Measurements from ENCODE around the gene IL6. TPM values are rescaled to one million over a fixed set of nuclear protein-coding genes. Genes with fewer than 3 reads are reported as not detected.
"Not testable (repeated sequence)": the region's sequence is repeated elsewhere in the genome, so short reads cannot be mapped to it uniquely, and the experiment has no call there.

The IL6 gene
- total and polyA plus RNA-seq, 9 of the 15 experiments (the other 6 are each of a cell fraction or from before 2014, with no cell fraction given) = 0.76 to 2.9 (median 1.5) TPM

DNA sequence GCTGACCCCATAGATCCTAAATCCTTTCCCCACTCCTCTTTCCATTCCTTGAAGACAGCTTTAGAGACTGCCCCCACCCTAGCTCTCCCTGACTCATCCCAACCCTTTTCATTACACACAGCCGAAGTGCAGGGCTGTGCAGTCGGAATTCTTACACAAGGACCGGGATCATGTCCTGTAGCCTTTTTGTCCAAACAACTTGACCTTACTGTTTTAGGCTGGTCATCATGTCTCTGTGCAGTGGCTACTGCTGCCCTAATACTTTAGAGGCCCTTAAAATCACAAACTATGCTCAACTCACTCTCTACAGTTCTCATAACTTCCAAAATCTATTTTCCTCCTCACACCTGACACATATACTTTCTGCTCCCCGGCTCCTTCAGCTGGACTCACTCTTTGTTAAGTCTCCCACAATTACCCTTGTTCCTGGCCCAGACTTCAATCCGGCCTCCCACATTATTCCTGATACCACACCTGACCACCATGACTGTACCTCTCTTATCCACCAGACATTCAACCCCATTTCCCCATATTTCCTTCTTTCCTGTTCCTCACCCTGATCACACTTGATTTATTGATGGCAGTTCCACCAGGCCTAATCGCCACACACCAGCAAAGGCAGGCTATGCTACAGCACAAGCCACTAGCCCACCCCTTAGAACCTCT lies 19.8 kb upstream of the IL6 start:
- Histone ChIP-seq H3K4me3 (peak overlapping the region; percentile 37), H3K27ac (ENCODE audit: extremely low read depth, low read depth, low read length) (peak overlapping the region; percentile 87), H3K9ac (ENCODE audit: insufficient read depth in 1 of 2, low read depth in 2 of 2, low read length in 2 of 2) (peak overlapping the region; percentile 45 to 72; a peak in 3 of 4 replicates), H3K79me2 (ENCODE audit: control insufficient read depth, insufficient read depth, low read length) (peaks cover 63% of the 10 kb centered on the region), H2AFZ (ENCODE audit: low read depth, low read length) (0 out of 2 replicates have a peak overlapping the region, but pooled peaks have one; percentile 27), H3K4me2 (ENCODE audit: insufficient read depth, low read length) (peak overlapping the region; percentile 70), H3K4me1 (replicated peaks in 1 of 2; ENCODE audit: control insufficient read depth in 2 of 2, insufficient read depth in 2 of 2, low read length in 2 of 2) (peaks cover 13 to 14% of the 10 kb centered on the region in 2 experiments)
- POLR2A ChIA-PET = interaction anchor here (0.8 to 2.6 kb wide), 3 partner anchors 10 to 18 kb away, joined by 4 to 8 read pairs (median 7); no protein-coding TSS in a partner anchor
- CTCF ChIA-PET (ENCODE audit: low intra/inter-chr PET ratio); in situ Hi-C loops (cut with MboI); FAIRE-seq; H3K36me3 ChIP-seq (ENCODE audit: control insufficient read depth, insufficient read depth, low read length); H4K20me1 ChIP-seq (replicated peaks; ENCODE audit: control insufficient read depth, insufficient read depth, low read length); H3K9me3 ChIP-seq (replicated peaks; ENCODE audit: control insufficient read depth, insufficient read depth, low read depth, low read length); H3K27me3 ChIP-seq (ENCODE audit: control insufficient read depth in 2 of 2, insufficient read depth in 2 of 2, low read length in 2 of 2); DNase-seq (ENCODE audit: extremely low read depth in 1 of 4, low spot score in 3 of 4); intact Hi-C loops (cut with micrococcal nuclease); BruUV-seq (replicated peaks); H3K9me1 ChIP-seq (ENCODE audit: control insufficient read depth, insufficient read depth, low read length); ATAC-seq; TF ChIP-seq PBX2 (CRISPR knock-in tag; IDR thresholded peaks at IDR 0.05; ENCODE audit: low read depth): not testable (repeated sequence)
- 4% methylated on average over 2 of the region's 6 CpGs for WGBS (ENCODE audit: insufficient coverage, low coverage, missing lambda C conversion rate)
- 0 out of 2 replicates have a peak, but pooled peaks have one; percentile 11 for TF ChIP-seq SMARCE1 (IDR thresholded peaks at IDR 0.05)
- peak; percentile 42 for TF ChIP-seq ARID1B (IDR thresholded peaks at IDR 0.05)
- TF ChIP-seq ZNF175 (CRISPR knock-in tag; IDR thresholded peaks at IDR 0.05; ENCODE audit: low read depth) = 0 out of 2 replicates have a peak, but pooled peaks have one; percentile 11
- peak; percentile 45 for TF ChIP-seq POLR2B (IDR thresholded peaks at IDR 0.05; ENCODE audit: low read depth, partially characterized antibody)
- 0 out of 2 replicates have a peak, but pooled peaks have one; percentile 27 for TF ChIP-seq CBFA2T3 (IDR thresholded peaks at IDR 0.05)
- peak; percentile 52 for TF ChIP-seq MEIS2 (IDR thresholded peaks at IDR 0.05; ENCODE audit: partially characterized antibody)
- TF ChIP-seq TCF3 (CRISPR knock-in tag; IDR thresholded peaks at IDR 0.05) = peak; percentile 56
- peak; percentile 55 to 87; a peak in 2 of 4 replicates for TF ChIP-seq MLLT1 (IDR thresholded peaks at IDR 0.05)
- TF ChIP-seq, protein P1, sequence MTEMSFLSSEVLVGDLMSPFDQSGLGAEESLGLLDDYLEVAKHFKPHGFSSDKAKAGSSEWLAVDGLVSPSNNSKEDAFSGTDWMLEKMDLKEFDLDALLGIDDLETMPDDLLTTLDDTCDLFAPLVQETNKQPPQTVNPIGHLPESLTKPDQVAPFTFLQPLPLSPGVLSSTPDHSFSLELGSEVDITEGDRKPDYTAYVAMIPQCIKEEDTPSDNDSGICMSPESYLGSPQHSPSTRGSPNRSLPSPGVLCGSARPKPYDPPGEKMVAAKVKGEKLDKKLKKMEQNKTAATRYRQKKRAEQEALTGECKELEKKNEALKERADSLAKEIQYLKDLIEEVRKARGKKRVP (CRISPR knock-in tag; IDR thresholded peaks at IDR 0.05) = 0 out of 2 replicates have a peak, but pooled peaks have one; percentile 9
- TF ChIP-seq AFF1 (IDR thresholded peaks at IDR 0.05; ENCODE audit: low read depth in 1 of 2, partially characterized antibody in 2 of 2) = peak; percentile 60 to 71
- peak; percentile 56 for TF ChIP-seq PBX2 (tag; conservative IDR thresholded peaks at IDR 0.05; ENCODE audit: low read depth)
